ENCODE measurements around the gene GREB1.

The GREB1 gene

DNA sequence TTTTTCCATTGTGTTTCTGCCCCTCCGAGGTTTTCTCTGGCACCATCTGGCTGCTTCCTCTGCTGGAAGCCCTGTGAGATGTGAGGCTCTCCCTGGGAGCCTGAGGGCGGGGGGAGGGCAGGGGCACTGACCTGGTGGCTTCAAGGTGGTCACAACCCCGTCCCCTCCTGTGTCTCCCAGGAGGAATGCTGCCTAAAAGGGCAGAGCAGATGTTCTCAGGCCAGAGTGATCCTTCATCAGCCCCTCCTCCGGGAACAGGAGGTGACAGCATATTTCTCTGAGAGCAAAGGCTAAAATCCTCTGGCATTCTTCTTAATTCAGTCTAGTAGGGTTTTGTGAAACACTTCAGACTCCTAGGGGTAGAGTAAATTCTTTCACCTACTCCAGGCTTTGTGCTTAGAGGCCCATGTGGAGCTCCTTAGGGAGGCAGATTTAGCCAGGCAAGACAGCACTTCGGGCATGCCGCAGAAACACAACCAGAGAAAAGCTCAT is 18.3 kb upstream of the GREB1 start:
- no peak overlapping the region for H3K4me3 ChIP-seq (ENCODE audit: control insufficient read depth, low read depth, low read length)
- TF ChIP-seq, protein P1, sequence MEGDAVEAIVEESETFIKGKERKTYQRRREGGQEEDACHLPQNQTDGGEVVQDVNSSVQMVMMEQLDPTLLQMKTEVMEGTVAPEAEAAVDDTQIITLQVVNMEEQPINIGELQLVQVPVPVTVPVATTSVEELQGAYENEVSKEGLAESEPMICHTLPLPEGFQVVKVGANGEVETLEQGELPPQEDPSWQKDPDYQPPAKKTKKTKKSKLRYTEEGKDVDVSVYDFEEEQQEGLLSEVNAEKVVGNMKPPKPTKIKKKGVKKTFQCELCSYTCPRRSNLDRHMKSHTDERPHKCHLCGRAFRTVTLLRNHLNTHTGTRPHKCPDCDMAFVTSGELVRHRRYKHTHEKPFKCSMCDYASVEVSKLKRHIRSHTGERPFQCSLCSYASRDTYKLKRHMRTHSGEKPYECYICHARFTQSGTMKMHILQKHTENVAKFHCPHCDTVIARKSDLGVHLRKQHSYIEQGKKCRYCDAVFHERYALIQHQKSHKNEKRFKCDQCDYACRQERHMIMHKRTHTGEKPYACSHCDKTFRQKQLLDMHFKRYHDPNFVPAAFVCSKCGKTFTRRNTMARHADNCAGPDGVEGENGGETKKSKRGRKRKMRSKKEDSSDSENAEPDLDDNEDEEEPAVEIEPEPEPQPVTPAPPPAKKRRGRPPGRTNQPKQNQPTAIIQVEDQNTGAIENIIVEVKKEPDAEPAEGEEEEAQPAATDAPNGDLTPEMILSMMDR (conservative IDR thresholded peaks at IDR 0.05; ENCODE audit: control insufficient read depth, insufficient read depth, low read depth, low read length), result no peak
- DNase-seq (ENCODE audit: low read depth), result no peak

DNA sequence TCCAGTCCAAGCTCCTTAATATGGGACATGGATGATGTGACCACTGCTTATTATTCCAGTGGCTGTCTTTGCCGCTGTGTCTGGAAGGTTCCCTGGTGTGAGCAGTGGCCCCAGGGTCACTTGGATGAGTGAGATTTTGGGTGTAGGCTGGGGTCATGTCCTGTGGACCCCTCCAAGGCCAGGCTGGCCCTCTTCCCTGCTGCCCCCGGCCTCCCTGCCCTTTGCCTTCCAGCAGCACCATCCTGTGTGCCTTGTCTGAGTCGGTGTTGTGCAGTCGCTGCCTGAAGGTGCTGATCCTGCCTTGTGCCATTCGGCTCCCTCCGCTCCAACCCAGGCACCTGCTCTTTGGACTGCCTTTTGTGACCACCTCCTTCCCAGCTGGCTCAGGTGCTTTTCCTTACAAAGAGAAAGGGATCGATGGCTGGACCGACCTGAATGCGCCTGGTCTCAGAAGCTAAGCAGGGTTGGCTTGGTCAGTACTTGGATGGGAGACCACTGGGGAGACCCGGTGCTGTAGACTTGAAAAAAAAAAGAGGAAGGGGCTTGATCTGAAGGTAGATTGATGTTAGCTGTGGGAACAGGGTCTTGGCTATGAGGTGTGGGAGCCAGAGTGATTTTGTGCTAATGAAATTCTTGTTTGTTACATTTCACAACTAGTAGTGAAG is 16.7 kb upstream of the GREB1 start:
- no peak for DNase-seq (ENCODE audit: low read depth)
- no peak overlapping the region for H3K4me3 ChIP-seq (ENCODE audit: control insufficient read depth, low read depth, low read length)
- TF ChIP-seq, protein P1 (conservative IDR thresholded peaks at IDR 0.05; ENCODE audit: control insufficient read depth, insufficient read depth, low read depth, low read length), result no peak

DNA sequence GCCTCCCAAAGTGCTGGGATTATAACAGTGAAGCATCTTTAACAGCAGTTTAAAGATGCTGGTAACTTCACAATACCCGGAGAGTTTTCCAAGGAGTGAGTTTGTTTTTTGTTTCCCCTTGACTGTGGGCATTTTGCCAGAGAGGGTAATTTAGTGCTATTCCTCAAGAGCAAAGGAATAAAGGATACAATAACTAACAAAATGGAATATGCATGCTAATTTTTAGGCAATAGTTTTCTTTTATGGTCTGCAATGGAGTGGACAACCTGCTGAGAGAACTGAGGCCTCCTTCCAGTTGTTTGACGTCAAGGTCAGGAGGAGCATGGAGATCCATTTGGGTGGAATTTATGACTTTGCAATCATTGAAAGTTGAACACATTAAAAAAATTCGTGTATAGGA is 15.9 kb upstream of the GREB1 start:
- no peak for DNase-seq (ENCODE audit: low read depth)
- TF ChIP-seq, protein P1 (conservative IDR thresholded peaks at IDR 0.05; ENCODE audit: control insufficient read depth, insufficient read depth, low read depth, low read length), result no peak
- H3K4me3 ChIP-seq (ENCODE audit: control insufficient read depth, low read depth, low read length), result no peak overlapping the region

DNA sequence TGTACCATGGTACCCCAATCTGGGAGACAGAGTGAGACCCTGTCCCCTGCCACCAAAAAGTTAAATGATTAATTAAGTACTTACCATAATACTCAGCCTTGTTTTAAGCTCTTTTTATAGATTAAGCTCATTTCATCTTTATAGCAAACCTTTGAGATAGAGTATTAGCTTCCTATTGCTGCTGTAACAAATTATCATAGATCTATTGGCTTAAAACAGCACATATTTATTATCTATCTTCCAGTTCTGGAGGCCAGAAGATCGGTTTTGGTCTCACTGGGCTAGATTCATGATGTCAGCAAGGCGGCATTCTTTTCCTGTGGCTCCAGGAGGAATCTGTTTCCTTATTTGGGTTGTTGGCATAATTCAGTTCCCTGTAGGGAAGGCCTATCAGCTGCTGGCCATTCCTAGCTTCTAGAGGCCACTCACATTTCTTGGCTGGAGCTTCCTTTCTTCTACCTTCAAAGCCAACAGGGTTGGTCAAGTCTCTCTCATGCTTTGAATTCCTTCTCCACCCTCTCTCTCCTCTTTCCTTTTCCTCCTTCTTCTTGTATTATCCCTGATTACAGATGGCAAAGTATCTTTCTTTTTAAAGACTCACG is 13.7 kb upstream of the GREB1 start:
- no peak for DNase-seq (ENCODE audit: low read depth)
- TF ChIP-seq, protein P1 (conservative IDR thresholded peaks at IDR 0.05; ENCODE audit: control insufficient read depth, insufficient read depth, low read depth, low read length), result no peak
- H3K4me3 ChIP-seq (ENCODE audit: control insufficient read depth, low read depth, low read length), result no peak overlapping the region

GRCh38 chr2:11521775-11522174 is 12.1 kb upstream of the GREB1 start:
- no peak for DNase-seq (ENCODE audit: low read depth)
- TF ChIP-seq, protein P1 (conservative IDR thresholded peaks at IDR 0.05; ENCODE audit: control insufficient read depth, insufficient read depth, low read depth, low read length), result no peak
- no peak overlapping the region for H3K4me3 ChIP-seq (ENCODE audit: control insufficient read depth, low read depth, low read length)

DNA sequence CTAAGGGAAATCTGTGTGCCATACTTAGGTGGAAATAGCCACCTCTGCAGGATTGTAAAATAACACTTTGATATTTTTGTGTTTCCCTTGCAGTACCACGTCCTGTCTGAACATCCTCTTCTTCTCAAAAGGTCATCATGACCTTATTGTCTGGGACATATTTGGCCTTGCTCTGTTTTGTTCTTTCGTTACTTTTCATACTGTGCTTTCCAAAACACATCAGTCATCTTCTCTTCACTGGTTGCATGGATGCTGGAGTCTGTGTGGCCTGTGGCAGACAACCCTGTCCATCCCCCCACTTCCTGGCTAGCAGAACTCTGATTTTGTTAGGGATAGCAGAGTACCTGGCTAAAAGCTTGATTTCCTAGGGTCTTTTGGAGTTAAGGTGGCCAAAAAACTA is 9.4 kb upstream of the GREB1 start:
- TF ChIP-seq, protein P1 (conservative IDR thresholded peaks at IDR 0.05; ENCODE audit: control insufficient read depth, insufficient read depth, low read depth, low read length), result no peak
- DNase-seq (ENCODE audit: low read depth), result no peak
- H3K4me3 ChIP-seq (ENCODE audit: control insufficient read depth, low read depth, low read length), result no peak overlapping the region
